Gastrocnemius medialis (tissue), 4 donors: Measurements from ENCODE around the gene FUZ. TPM values are rescaled to one million over a fixed set of nuclear protein-coding genes. Genes with fewer than 3 reads are reported as not detected.

ENCODE experiments used
- ATAC-seq, 2 donors: fragments of 150-250 bp; one replicate each; pipeline ENCODE4 v1.9.1; 2016
- DNase-seq, 2 donors: peaks; one replicate each; pipeline ENCODE4 v3.0.0-alpha.2; 2019
- H3K27ac ChIP-seq, 4 donors: fragments of 200-600 bp; sonication (generic); 1 replicate in 1 of 4; 2 replicates in 3 of 4; pipeline ENCODE4 v1.5.1; 2016 to 2018; ENCODE audit warnings: mild to moderate bottlenecking in 2 of 4, moderate library complexity in 1 of 4
- H3K27me3 ChIP-seq, 3 donors: fragments of 200-600 bp; sonication (generic) in 2 of 3; 1 replicate in 1 of 3; 2 replicates in 2 of 3; pipeline versions ENCODE4 v1.5.1 to v1.6.0; 2016 to 2019; ENCODE audit warnings: mild to moderate bottlenecking in 1 of 3, moderate library complexity in 1 of 3
- H3K36me3 ChIP-seq, 2 donors: fragments of 200-600 bp; sonication (generic) in 1 of 2; one replicate each; pipeline ENCODE4 v1.5.1; 2017 to 2018
- H3K4me1 ChIP-seq, 2 donors: fragments of 200-600 bp; sonication (generic) in 1 of 2; one replicate each; pipeline ENCODE4 v1.5.1; 2016 to 2017; ENCODE audit warnings: mild to moderate bottlenecking in 2 of 2
- H3K4me3 ChIP-seq, 4 donors: fragments of 200-600 bp; sonication (generic) in 3 of 4; 1 replicate in 1 of 4; 2 replicates in 3 of 4; pipeline ENCODE4 v1.5.1; 2016 to 2019; ENCODE audit warnings: mild to moderate bottlenecking in 2 of 4
- H3K9me3 ChIP-seq, 3 donors: fragments of 200-600 bp; sonication (generic) in 2 of 3; 1 replicate in 1 of 3; 2 replicates in 2 of 3; pipeline ENCODE4 v1.5.1; 2016 to 2019
- CTCF ChIP-seq, 5 experiments: fragments of 450-650 bp in 3 of 5; fragments of 200-600 bp in 2 of 5; sonication (generic) in 2 of 5; IDR thresholded peaks in 4 of 5; conservative IDR thresholded peaks in 1 of 5; 1 replicate in 4 of 5; 2 replicates in 1 of 5; pipeline ENCODE4 v1.5.1; 2016 to 2019; ENCODE audit warnings: antibody characterized with exemption in 5 of 5, mild to moderate bottlenecking in 3 of 5, moderate library complexity in 3 of 5
- POLR2A ChIP-seq, 2 donors: fragments of 450-650 bp; IDR thresholded peaks; one replicate each; pipeline ENCODE4 v1.6.1; 2017; ENCODE audit warnings: antibody characterized with exemption in 2 of 2, mild to moderate bottlenecking in 2 of 2, moderate library complexity in 2 of 2
- in situ Hi-C, 4 donors: fragments of 200-750 bp; cut with MboI; loops; one replicate each; pipeline versions ENCODE4 v1.15.0 to v1.8.0; 2017; ENCODE audit warnings: low sequenced_read_pairs in 4 of 4
- intact Hi-C: fragments of 100-400 bp; cut with DNase I; formaldehyde crosslinking; loops from one replicate; pipeline ENCODE4 v1.15.1; 2023; ENCODE audit warnings: low total_unique reads
- total RNA-seq, 4 donors: library from RNA; depleted of rRNA; stranded (reverse); fragments of >200 nt; gene quantifications; one replicate each; pipeline versions ENCODE4 v1.1.0 to v1.2.3, GENCODE V29; 2016

Gene FUZ
- total RNA-seq, 4 donors from 2014 or later = 14.2 to 35.5 (median 26.0) TPM

- Histone ChIP-seq H3K4me3 (no peak overlapping the region), H3K27ac (no peak overlapping the region), H3K4me1 (peaks cover 0 to 12% of the 10 kb centered on the region in 2 donors), H3K9me3 (no peaks in the 10 kb centered on the region), H3K27me3 (no peaks in the 10 kb centered on the region), H3K36me3 (peaks cover 0 to 41% of the 10 kb centered on the region in 2 donors)
- in situ Hi-C loops (no loop called here), intact Hi-C loops (no loop called here)
- ATAC-seq (no peak), DNase-seq (no peak)
- no peak for TF ChIP-seq CTCF (IDR thresholded peaks at IDR 0.05 in 4 of 5, conservative IDR thresholded peaks at IDR 0.05 in 1 of 5)
- TF ChIP-seq POLR2A (IDR thresholded peaks at IDR 0.05) = no peak
These were observed 9.6 kb downstream of the FUZ start for GRCh38 chr19:49803529-49803856.

GRCh38 chr19:49802836-49803528, 10.1 kb downstream of the FUZ start:
- Histone ChIP-seq H3K4me1 (peaks cover 0 to 12% of the 10 kb centered on the region in 2 donors), H3K9me3 (no peaks in the 10 kb centered on the region), H3K4me3 (peak overlapping the region in 2 of 4 donors; percentile 26 to 42), H3K36me3 (peaks cover 0 to 45% of the 10 kb centered on the region in 2 donors), H3K27me3 (no peaks in the 10 kb centered on the region), H3K27ac (peak overlapping the region; percentile 56 to 73 (median 62))
- intact Hi-C loops (no loop called here), in situ Hi-C loops (no loop called here)
- peak in 1 of 2 donors; percentile 5 for ATAC-seq
- DNase-seq = no peak
- no peak for TF ChIP-seq POLR2A (IDR thresholded peaks at IDR 0.05)
- no peak for TF ChIP-seq CTCF (IDR thresholded peaks at IDR 0.05 in 4 of 5, conservative IDR thresholded peaks at IDR 0.05 in 1 of 5)

GRCh38 chr19:49801966-49802661, 11.0 kb downstream of the FUZ start:
- ATAC-seq = peak; percentile 83 to 86
- in situ Hi-C loops = no loop called here
- peak overlapping the region; percentile 26 to 45 (median 34) for H3K4me3 ChIP-seq

GRCh38 chr19:49801401-49801888, 11.6 kb downstream of the FUZ start:
- no peak for DNase-seq
- intact Hi-C loops = no loop called here
- H3K4me1 ChIP-seq = peaks cover 0 to 12% of the 10 kb centered on the region in 2 donors
- H3K4me3 ChIP-seq = peak overlapping the region in 3 of 4 donors; percentile 26 to 45 (median 42)
- no peak for ATAC-seq
- in situ Hi-C loops = no loop called here
- no peaks in the 10 kb centered on the region for H3K9me3 ChIP-seq
- H3K36me3 ChIP-seq = peaks cover 0 to 57% of the 10 kb centered on the region in 2 donors
- H3K27me3 ChIP-seq = no peaks in the 10 kb centered on the region
- TF ChIP-seq POLR2A (IDR thresholded peaks at IDR 0.05) = no peak
- TF ChIP-seq CTCF (IDR thresholded peaks at IDR 0.05 in 4 of 5, conservative IDR thresholded peaks at IDR 0.05 in 1 of 5) = no peak
- peak overlapping the region; percentile 56 to 73 (median 62) for H3K27ac ChIP-seq

More at GRCh38 chr19:49801966-49802661, 11.0 kb downstream of the FUZ start:
- Histone ChIP-seq H3K36me3 (peaks cover 0 to 50% of the 10 kb centered on the region in 2 donors), H3K27ac (peak overlapping the region; percentile 56 to 73 (median 62)), H3K9me3 (no peaks in the 10 kb centered on the region), H3K4me1 (peaks cover 0 to 12% of the 10 kb centered on the region in 2 donors), H3K27me3 (no peaks in the 10 kb centered on the region)
- no peak for TF ChIP-seq POLR2A (IDR thresholded peaks at IDR 0.05)
- TF ChIP-seq CTCF (IDR thresholded peaks at IDR 0.05 in 4 of 5, conservative IDR thresholded peaks at IDR 0.05 in 1 of 5) = peak in 4 of 5 experiments; percentile 30 to 48 (median 44)
- peak; percentile 82 to 87 for DNase-seq
- intact Hi-C loops = no loop called here
